LHCN-M2 (cell line): Measurements from ENCODE around the gene GSKIP. TPM values are rescaled to one million over a fixed set of nuclear protein-coding genes. Genes with fewer than 3 reads are reported as not detected.

ENCODE experiments used
- DNase-seq: peaks from one replicate; pipeline ENCODE4 v3.0.0-alpha.2; 2012; ENCODE audit warnings: low read depth
- total RNA-seq: library from RNA; depleted of rRNA; stranded (reverse); fragments of >200 nt; gene quantifications from 2 replicates; pipeline ENCODE4 v1.2.3, GENCODE V29; 2014

GSKIP gene
- total RNA-seq, 1 experiment from 2014 or later = 28.0 TPM

- no peak for DNase-seq
These were observed 12.8 kb downstream of the GSKIP start for GRCh38 chr14:96376093-96376492.

- no peak for DNase-seq
These were observed 17.4 kb downstream of the GSKIP start for GRCh38 chr14:96380735-96381134.

DNA sequence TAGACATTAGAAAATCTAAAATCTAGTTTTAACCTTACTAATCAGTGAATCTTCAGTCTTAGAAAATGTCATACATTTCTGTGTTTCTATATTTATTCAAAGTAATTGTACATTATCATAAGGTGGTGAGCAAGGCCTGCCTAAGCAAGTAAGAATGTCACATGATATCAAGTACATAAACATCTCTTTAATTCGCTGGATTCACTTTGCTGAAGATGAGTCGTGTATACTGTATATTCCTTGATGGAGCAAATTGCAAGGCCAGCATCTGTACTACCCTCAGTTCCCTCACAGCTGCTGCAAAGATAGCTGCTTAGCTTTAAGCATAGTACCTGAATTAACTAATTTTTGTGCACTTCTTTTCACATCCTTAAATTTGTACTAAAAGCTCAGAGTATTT is 20.1 kb downstream of the GSKIP start:
- DNase-seq = peak; percentile 12

DNA sequence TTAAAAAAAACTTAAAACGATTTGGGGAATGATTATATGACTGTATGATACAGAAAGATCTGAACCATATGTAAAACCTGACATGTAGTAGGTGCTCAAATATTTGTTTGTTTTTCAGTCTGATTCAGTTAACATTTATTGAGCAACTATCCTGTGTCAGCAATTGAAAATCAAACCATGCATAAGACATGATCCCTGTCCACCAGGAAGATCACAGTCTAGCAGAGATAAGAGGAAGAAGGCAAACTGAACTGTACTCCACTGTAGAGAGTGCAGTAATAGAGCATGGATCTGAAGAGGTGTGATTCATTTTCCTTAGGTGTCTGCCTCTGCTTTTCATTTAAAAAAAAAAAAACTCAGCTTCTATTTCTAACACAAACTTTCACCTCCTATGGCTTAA is 20.7 kb downstream of the GSKIP start:
- no peak for DNase-seq

GRCh38 chr14:96384740-96385139 is 21.4 kb downstream of the GSKIP start:
- no peak for DNase-seq

DNA sequence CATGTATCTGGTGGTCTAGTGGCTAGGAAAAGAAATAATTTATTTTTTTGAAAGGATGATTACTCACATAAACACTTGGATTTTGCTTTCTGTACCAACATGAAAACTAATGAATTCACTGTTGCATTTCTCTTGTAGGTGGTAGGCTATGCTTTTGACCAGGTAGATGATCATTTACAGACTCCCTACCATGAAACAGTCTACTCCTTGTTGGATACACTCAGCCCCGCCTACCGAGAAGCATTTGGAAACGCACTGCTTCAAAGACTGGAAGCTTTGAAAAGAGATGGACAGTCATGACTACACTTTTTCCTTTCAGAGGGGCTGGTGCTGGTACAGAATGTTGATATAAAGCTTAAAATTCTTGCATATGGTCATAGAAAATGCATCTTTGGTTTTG is 22.1 kb downstream of the GSKIP start:
- no peak for DNase-seq

DNA sequence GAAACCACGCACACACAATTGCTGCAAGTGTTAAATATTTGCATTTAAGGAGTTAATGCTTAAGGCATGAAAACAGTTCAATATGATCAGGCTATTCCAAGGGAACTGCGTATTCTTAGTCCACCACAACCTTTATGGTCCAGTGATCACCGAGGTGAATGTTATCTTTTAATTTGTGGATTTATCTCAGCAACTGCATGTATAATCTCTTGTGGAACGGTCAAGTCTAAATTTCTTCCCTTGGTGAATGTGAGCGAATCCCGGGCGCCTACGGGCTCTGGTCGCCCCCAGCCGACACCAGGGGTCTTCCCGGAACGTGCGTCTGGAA is 27.6 kb downstream of the GSKIP start:
- DNase-seq = no peak

DNA sequence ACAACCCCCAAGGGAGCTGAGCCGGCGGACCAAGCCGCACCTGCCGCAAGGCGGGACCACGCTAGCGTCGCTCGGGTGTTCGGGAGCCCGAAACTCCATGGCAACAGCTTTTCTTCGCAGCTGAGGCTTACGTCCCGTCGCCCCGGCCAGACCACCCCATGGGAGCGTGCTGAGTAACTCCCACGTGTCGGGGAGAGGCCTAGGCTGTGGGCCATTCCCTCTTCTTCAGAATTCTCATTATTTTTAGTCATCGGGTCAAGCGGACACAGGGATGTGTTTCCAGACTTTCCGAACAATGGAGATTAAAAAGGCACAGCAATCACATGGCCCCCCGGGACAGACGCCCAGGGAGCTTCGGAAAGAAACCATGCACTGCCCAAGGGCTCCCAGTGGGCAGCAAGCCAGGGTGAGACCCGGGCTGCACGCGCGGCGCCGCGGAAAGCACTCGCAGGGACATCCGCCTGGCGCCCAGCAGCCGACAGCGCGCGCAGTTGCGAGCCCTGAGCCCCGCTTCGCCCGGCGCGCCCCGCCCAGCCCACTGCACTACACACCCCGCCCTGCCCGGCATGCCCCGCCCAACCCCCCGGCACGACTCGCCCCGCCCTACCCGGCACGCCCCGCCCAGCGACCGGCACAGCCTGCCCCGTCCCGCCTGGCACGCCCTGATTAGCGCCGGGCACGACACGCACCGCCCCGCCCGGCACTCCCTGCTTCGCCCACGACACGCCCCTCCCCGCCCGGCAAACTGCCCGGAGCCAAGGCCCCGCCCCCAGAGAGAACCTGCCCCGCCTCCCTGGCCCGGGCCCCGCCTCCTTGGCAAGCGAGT is 28.2 kb downstream of the GSKIP start:
- DNase-seq = peak; percentile 91

DNA sequence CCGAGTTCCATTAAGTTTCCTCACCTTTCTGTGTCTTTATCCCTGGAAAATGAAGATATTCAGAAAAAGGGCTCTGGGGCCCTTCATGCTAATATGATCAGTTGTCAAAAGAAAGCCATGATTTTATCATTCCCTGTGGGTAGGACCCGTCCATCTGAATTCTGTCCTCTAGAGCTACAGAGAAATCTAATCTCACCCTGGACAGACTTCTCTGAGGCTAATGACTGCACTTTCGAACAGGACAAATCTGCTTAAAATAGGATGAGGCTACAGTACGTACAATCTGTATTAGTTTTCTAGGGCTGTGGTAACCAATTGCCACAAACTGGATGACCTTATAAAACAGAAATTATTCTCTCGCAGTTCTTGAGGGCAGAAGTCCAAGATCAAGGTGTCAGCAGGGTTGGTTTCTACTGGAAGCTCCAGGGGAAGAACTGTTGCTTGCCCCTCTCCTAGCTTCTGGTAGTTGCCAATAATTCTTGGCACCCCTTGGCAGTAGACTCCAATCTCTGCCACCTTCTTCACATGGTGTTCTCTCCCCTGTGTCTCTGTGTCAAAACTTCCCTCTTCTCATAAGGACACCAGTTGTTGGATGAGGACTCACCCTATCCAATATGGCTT is 29.9 kb downstream of the GSKIP start:
- DNase-seq = no peak

DNA sequence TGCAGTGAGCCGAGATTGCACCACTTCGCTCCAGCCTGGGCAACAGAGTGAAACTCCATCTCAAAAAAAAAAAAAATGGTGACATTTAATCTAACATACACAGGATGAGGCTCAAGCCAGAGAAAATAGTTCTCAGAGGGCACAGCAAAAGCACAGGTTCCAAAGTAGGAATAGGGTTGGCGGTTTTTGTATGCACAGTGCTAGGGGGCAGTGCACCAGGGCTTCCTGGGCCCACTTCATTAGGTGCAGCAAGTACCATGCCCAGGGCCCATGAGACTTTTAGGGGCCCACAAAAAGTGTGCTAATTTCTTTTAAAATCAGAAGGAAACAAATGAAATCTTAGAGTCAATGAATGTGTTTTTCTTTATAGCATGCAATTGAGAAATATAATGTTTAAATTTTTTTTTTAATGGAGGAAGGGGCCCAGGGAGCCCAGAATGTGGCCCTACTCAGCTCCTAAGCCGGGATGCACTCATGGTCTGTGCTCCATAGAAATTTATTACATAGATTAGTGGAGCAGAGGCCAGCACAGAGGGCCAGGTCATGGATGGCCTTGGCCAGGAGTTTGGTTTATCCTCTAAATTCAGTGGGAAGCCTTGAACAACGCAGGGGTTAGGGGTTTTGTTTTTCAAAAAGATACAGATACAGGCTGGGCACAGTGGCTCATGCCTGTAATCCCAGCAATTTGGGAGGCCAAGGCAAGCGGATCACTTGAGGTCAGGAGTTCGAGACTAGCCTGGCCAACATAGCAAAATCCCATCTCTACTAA is 30.9 kb downstream of the GSKIP start:
- DNase-seq = no peak

DNA sequence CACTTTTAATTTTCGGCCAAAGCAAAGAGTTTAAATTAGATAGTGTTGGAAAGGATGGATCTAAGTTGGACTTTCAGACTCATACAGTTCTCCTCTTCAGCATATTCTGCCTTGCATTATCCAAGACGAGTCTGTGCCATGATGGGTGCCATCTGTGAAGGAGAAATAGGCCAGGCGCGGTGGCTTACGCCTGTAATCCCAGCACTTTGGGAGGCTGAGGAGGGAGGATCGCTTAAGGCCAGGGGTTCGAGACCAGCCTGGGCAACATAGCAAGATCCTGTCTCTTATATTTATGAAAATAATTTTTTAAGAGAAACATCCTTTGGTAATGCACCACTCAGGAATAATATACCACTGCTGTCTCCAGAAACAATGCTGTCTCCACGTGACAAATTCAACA is 35.1 kb downstream of the GSKIP start:
- no peak for DNase-seq

GRCh38 chr14:96398921-96399320 is 35.6 kb downstream of the GSKIP start:
- no peak for DNase-seq

- DNase-seq = no peak
These were observed 36.1 kb downstream of the GSKIP start for GRCh38 chr14:96399405-96399804.

GRCh38 chr14:96400495-96400894 is 37.2 kb downstream of the GSKIP start:
- no peak for DNase-seq

DNA sequence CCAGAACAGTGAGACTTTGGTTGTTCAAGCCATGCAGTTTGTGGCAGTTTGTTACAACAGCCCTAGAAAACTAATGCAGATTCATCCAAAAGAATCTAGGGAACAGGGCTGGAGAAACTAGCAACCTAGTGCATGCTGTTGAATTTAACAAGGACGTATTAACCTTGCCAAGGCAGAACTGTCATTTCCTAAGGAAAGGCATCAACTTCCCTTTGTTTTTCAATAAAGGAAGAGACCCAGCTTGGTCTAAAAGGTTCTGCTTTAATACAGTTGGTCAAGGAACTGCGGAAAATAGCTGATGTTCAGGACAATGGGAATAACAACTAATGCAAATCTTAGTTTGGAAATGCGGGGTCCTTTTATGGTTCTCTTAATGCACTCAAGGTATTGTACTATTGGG is 40.1 kb downstream of the GSKIP start:
- no peak for DNase-seq

- no peak for DNase-seq
These were observed 42.4 kb downstream of the GSKIP start for GRCh38 chr14:96405677-96406076.

DNA sequence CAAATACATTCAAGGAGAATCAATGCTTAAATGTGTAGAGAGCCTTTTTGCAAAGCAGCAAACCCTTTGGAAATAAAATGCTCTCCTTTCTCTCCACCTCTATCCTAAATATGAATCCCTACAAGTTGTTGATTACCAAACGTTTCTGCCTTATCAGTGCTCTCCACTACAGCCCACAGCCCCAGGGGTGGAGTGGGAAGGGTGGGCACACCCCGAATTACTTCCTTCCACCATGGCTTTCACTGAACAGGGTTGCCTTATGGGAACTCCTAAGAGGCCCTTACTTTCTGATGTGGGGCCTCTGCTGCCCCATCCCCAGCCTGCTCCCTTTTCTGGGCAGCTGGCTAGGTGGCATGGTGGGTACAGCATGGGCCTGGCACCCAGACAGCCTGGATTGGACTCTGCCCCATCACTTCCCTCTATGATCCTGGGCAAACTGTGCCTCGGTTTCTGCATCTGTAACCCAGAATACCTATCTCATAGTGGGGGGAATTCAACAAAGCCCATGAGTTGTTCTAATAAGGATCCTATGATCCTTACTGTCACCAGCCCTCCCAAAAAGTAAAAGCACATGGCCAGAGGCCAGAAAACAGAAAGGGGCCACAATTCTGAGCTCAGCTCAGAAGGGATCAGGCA is 44.7 kb downstream of the GSKIP start:
- DNase-seq = no peak

GRCh38 chr14:96408608-96409007 is 45.3 kb downstream of the GSKIP start:
- no peak for DNase-seq

DNA sequence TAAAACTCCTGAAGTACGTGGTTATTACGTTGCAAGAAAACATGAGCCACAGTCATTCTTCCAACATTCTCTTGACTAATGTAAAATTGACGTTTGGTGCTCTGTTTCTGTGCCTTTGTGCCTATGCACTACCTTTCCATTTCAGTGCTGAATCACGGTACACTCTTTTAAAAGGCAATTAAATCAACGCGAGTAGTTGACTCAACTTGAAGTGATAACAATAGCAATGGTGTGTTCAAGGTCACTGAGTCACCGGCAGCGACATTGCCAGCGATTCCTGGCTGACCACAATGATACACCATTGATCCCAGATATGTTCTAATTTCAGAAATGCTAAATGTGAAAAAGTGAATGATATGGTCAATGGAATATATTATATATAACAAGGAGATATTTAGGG is 46.4 kb downstream of the GSKIP start:
- DNase-seq = peak; percentile 14

- peak; percentile 41 for DNase-seq
These were observed 46.8 kb downstream of the GSKIP start for GRCh38 chr14:96410119-96410518.

- no peak for DNase-seq
These were observed 50.2 kb downstream of the GSKIP start for GRCh38 chr14:96413526-96413925.

- DNase-seq = no peak
These were observed 52.2 kb downstream of the GSKIP start for GRCh38 chr14:96415559-96415958.
